NCI-H2107 treated with DMSO at 0.1 percent for 48 hours (cell line): ENCODE measurements around the gene SLC35A1.
"Not testable (repeated sequence)": the region's sequence is repeated elsewhere in the genome, so short reads cannot be mapped to it uniquely, and the experiment has no call there.

Source experiments
- DNase-seq: peaks from one replicate; lab custom pipeline; 2025; ENCODE audit not compliant: unreplicated experiment; lab: John Stamatoyannopoulos, UW

Gene SLC35A1

GRCh38 chr6:87472525-87473418 lies at the start of gene SLC35A1:
TSS of gene SLC35A1 (plus strand) at chr6:87472974. CDS start at chr6:87473004, 30 bp downstream.
- peak; percentile 68 for DNase-seq

GRCh38 chr6:87426789-87427188 lies 46.0 kb upstream of the SLC35A1 start:
- no peak for DNase-seq

- DNase-seq: peak; percentile 12
Observed at GRCh38 chr6:87430499-87430898, 42.3 kb upstream of the SLC35A1 start.

GRCh38 chr6:87431263-87431662 lies 41.5 kb upstream of the SLC35A1 start:
- no peak for DNase-seq

- DNase-seq: no peak
Observed at GRCh38 chr6:87436435-87436834, 36.3 kb upstream of the SLC35A1 start.

GRCh38 chr6:87441711-87442110 lies 31.1 kb upstream of the SLC35A1 start:
- DNase-seq: no peak

GRCh38 chr6:87444362-87444761 lies 28.4 kb upstream of the SLC35A1 start:
- no peak for DNase-seq

- no peak for DNase-seq
Observed at GRCh38 chr6:87465051-87465450, 7.7 kb upstream of the SLC35A1 start.

- peak; percentile 28 for DNase-seq
Observed at GRCh38 chr6:87473419-87473903, 687 bp downstream of the SLC35A1 start.

- no peak for DNase-seq
Observed at GRCh38 chr6:87481931-87482330, 9.2 kb downstream of the SLC35A1 start.

- no peak for DNase-seq
Observed at GRCh38 chr6:87482366-87482765, 9.6 kb downstream of the SLC35A1 start.

GRCh38 chr6:87483929-87484328 lies 11.2 kb downstream of the SLC35A1 start:
- no peak for DNase-seq

GRCh38 chr6:87484491-87484890 lies 11.7 kb downstream of the SLC35A1 start:
- no peak for DNase-seq

GRCh38 chr6:87487555-87487954 lies 14.8 kb downstream of the SLC35A1 start:
- DNase-seq: no peak

GRCh38 chr6:87489326-87489725 lies 16.6 kb downstream of the SLC35A1 start:
- not testable (repeated sequence) for DNase-seq

GRCh38 chr6:87494761-87495422 lies 22.1 kb downstream of the SLC35A1 start:
- no peak for DNase-seq

GRCh38 chr6:87498048-87498447 lies 25.3 kb downstream of the SLC35A1 start:
- DNase-seq: no peak

GRCh38 chr6:87501809-87502572 lies 29.2 kb downstream of the SLC35A1 start:
- DNase-seq: peak; percentile 20

- DNase-seq: no peak
Observed at GRCh38 chr6:87504441-87504840, 31.7 kb downstream of the SLC35A1 start.

GRCh38 chr6:87514831-87515230 lies 42.1 kb downstream of the SLC35A1 start:
- no peak for DNase-seq

- DNase-seq: no peak
Observed at GRCh38 chr6:87518453-87518852, 45.7 kb downstream of the SLC35A1 start.
